BLaER1 (cell line): ENCODE measurements around the gene SNORC.

Source experiments
- H3K27ac ChIP-seq: shearing (Covaris generic); formaldehyde crosslinking; 2 replicates; pipeline ENCODE4 v1.8.1; 2022
- H3K27me3 ChIP-seq: shearing (Covaris generic); formaldehyde crosslinking; 2 replicates; pipeline ENCODE4 v1.8.1; 2022
- H3K36me3 ChIP-seq: shearing (Covaris generic); formaldehyde crosslinking; 2 replicates; pipeline ENCODE4 v1.8.1; 2022
- H3K4me1 ChIP-seq: shearing (Covaris generic); formaldehyde crosslinking; 2 replicates; pipeline ENCODE4 v1.8.1; 2022
- H3K4me2 ChIP-seq: shearing (Covaris generic); formaldehyde crosslinking; 2 replicates; pipeline ENCODE4 v1.8.1; 2022
- H3K4me3 ChIP-seq: shearing (Covaris generic); formaldehyde crosslinking; 2 replicates; pipeline ENCODE4 v1.8.1; 2022
- H3K9ac ChIP-seq: shearing (Covaris generic); formaldehyde crosslinking; 2 replicates; pipeline ENCODE4 v1.8.1; 2022
- H3K9me3 ChIP-seq: shearing (Covaris generic); formaldehyde crosslinking; 2 replicates; pipeline ENCODE4 v1.8.1; 2022
- H4K20me1 ChIP-seq: shearing (Covaris generic); formaldehyde crosslinking; 2 replicates; pipeline ENCODE4 v1.8.1; 2022
- Cebpa-rat ChIP-seq: shearing (Covaris generic); IDR thresholded peaks from 2 replicates; pipeline ENCODE4 v1.8.1; 2022

SNORC gene

GRCh38 chr2:232870018-232870765 lies at the start of gene SNORC:
Gene SNORC (plus strand): TSS chr2:232870264. CDS start chr2:232870342, 78 bp downstream.
- Histone ChIP-seq H3K27me3 (peaks cover 10% of the 10 kb centered on the region), H3K4me2 (no peak within 1 kb of the TSS), H3K9ac (0 out of 2 replicates have a peak within 1 kb of the TSS, but pooled peaks have one; percentile 4), H3K9me3 (no peaks in the 10 kb centered on the region), H3K4me3 (no peak within 1 kb of the TSS), H3K27ac (no peak within 1 kb of the TSS), H3K36me3 (no peaks in the 10 kb centered on the region), H4K20me1 (peaks cover 7% of the 10 kb centered on the region; the same call in 1 of the 2 replicates), H3K4me1 (0 out of 2 replicates have a peak, but pooled peaks cover 12% of the 10 kb centered on the region)
- TF ChIP-seq Cebpa-rat = no peak

- H3K4me1 ChIP-seq = no peaks in the 10 kb centered on the region
- no peak overlapping the region for H3K4me2 ChIP-seq
- H3K9me3 ChIP-seq = no peaks in the 10 kb centered on the region
- peaks cover 84% of the 10 kb centered on the region for H3K36me3 ChIP-seq
- no peak overlapping the region for H3K9ac ChIP-seq
- no peak for TF ChIP-seq Cebpa-rat
- H4K20me1 ChIP-seq = peaks cover 11% of the 10 kb centered on the region; the same call in 1 of the 2 replicates
- no peaks in the 10 kb centered on the region for H3K27me3 ChIP-seq
- H3K27ac ChIP-seq = no peak overlapping the region
- no peak overlapping the region for H3K4me3 ChIP-seq
Measured at GRCh38 chr2:232829988-232830387, 40.1 kb upstream of the SNORC start.

GRCh38 chr2:232831496-232831895 lies 38.6 kb upstream of the SNORC start:
- Histone ChIP-seq H4K20me1 (peaks cover 11% of the 10 kb centered on the region; the same call in 1 of the 2 replicates), H3K4me2 (no peak overlapping the region), H3K36me3 (peaks cover 88% of the 10 kb centered on the region), H3K9me3 (no peaks in the 10 kb centered on the region), H3K4me3 (no peak overlapping the region), H3K27me3 (no peaks in the 10 kb centered on the region), H3K4me1 (no peaks in the 10 kb centered on the region), H3K9ac (no peak overlapping the region), H3K27ac (no peak overlapping the region)
- no peak for TF ChIP-seq Cebpa-rat

- H3K9ac ChIP-seq = no peak overlapping the region
- peaks cover 93% of the 10 kb centered on the region for H3K36me3 ChIP-seq
- no peak overlapping the region for H3K4me2 ChIP-seq
- H3K4me3 ChIP-seq = no peak overlapping the region
- no peak overlapping the region for H3K27ac ChIP-seq
- TF ChIP-seq Cebpa-rat = no peak
- peaks cover 28% of the 10 kb centered on the region for H4K20me1 ChIP-seq
- no peaks in the 10 kb centered on the region for H3K27me3 ChIP-seq
- H3K9me3 ChIP-seq = no peaks in the 10 kb centered on the region
- peaks cover 15% of the 10 kb centered on the region for H3K4me1 ChIP-seq
Measured at GRCh38 chr2:232833830-232834229, 36.2 kb upstream of the SNORC start.

- TF ChIP-seq Cebpa-rat = no peak
- peaks cover 96% of the 10 kb centered on the region for H3K36me3 ChIP-seq
- peaks cover 28% of the 10 kb centered on the region for H4K20me1 ChIP-seq
Measured at GRCh38 chr2:232835687-232836208, 34.3 kb upstream of the SNORC start.

GRCh38 chr2:232836934-232837333 lies 33.1 kb upstream of the SNORC start:
- Histone ChIP-seq H3K27ac (no peak overlapping the region), H4K20me1 (peaks cover 26% of the 10 kb centered on the region), H3K4me3 (no peak overlapping the region), H3K36me3 (peaks cover 96% of the 10 kb centered on the region), H3K4me1 (peaks cover 16% of the 10 kb centered on the region), H3K27me3 (no peaks in the 10 kb centered on the region), H3K9ac (no peak overlapping the region), H3K9me3 (no peaks in the 10 kb centered on the region), H3K4me2 (no peak overlapping the region)
- no peak for TF ChIP-seq Cebpa-rat

More at GRCh38 chr2:232835687-232836208, 34.3 kb upstream of the SNORC start:
- Histone ChIP-seq H3K9ac (no peak overlapping the region), H3K27ac (no peak overlapping the region), H3K4me3 (no peak overlapping the region), H3K4me1 (peaks cover 16% of the 10 kb centered on the region), H3K27me3 (no peaks in the 10 kb centered on the region), H3K4me2 (no peak overlapping the region), H3K9me3 (no peaks in the 10 kb centered on the region)

GRCh38 chr2:232838406-232838874 lies 31.6 kb upstream of the SNORC start:
- Histone ChIP-seq H3K4me2 (peak overlapping the region; percentile 63), H3K27me3 (no peaks in the 10 kb centered on the region), H3K4me3 (no peak overlapping the region), H3K9me3 (no peaks in the 10 kb centered on the region), H3K27ac (no peak overlapping the region), H3K9ac (no peak overlapping the region; the same call in 1 of the 2 replicates), H3K4me1 (peaks cover 16% of the 10 kb centered on the region), H4K20me1 (peaks cover 17% of the 10 kb centered on the region), H3K36me3 (peaks cover 96% of the 10 kb centered on the region)
- no peak for TF ChIP-seq Cebpa-rat

- Histone ChIP-seq H3K27ac (no peak overlapping the region), H3K27me3 (no peaks in the 10 kb centered on the region), H3K9ac (no peak overlapping the region), H3K4me3 (no peak overlapping the region), H3K4me1 (peaks cover 16% of the 10 kb centered on the region), H4K20me1 (peaks cover 17% of the 10 kb centered on the region), H3K9me3 (no peaks in the 10 kb centered on the region), H3K4me2 (no peak overlapping the region), H3K36me3 (peaks cover 96% of the 10 kb centered on the region)
- TF ChIP-seq Cebpa-rat = no peak
Measured at GRCh38 chr2:232839411-232840079, 30.5 kb upstream of the SNORC start.

GRCh38 chr2:232842689-232843088 lies 27.4 kb upstream of the SNORC start:
- peaks cover 12% of the 10 kb centered on the region; the same call in 1 of the 2 replicates for H4K20me1 ChIP-seq

GRCh38 chr2:232843834-232844233 lies 26.2 kb upstream of the SNORC start:
- Histone ChIP-seq H3K4me2 (no peak overlapping the region), H3K4me3 (no peak overlapping the region), H3K27me3 (no peaks in the 10 kb centered on the region), H3K27ac (no peak overlapping the region), H3K4me1 (peaks cover under 1% of the 10 kb centered on the region), H3K9me3 (no peaks in the 10 kb centered on the region), H3K9ac (no peak overlapping the region), H4K20me1 (peaks cover under 1% of the 10 kb centered on the region; the same call in 1 of the 2 replicates), H3K36me3 (peaks cover 100% of the 10 kb centered on the region)
- TF ChIP-seq Cebpa-rat = no peak

More at GRCh38 chr2:232842689-232843088, 27.4 kb upstream of the SNORC start:
- Histone ChIP-seq H3K27ac (no peak overlapping the region), H3K36me3 (peaks cover 99% of the 10 kb centered on the region), H3K4me1 (peaks cover 12% of the 10 kb centered on the region), H3K27me3 (no peaks in the 10 kb centered on the region), H3K4me2 (no peak overlapping the region), H3K9me3 (no peaks in the 10 kb centered on the region), H3K9ac (no peak overlapping the region), H3K4me3 (no peak overlapping the region)
- TF ChIP-seq Cebpa-rat = no peak
